ENCODE results near the gene ANKRD55.

GRCh38 chr5:56273376-56273955 lies 40.3 kb upstream of the ANKRD55 start:
- TF ChIP-seq EZH2 (IDR thresholded peaks at IDR 0.05) (no peak), POLR2AphosphoS5 (IDR thresholded peaks at IDR 0.05; ENCODE audit: borderline replicate concordance, low read depth, low read length) (no peak), FOXP2 (optimal IDR thresholded peaks at IDR 0.05; ENCODE audit: control extremely low read depth, extremely low read length, insufficient read depth) (no peak)

Measured in SK-N-MC (cell line).